ENCODE data around the gene CERCAM. TPM values are rescaled to one million over a fixed set of nuclear protein-coding genes. Genes with fewer than 3 reads are reported as not detected.

Gene CERCAM
- polyA plus RNA-seq, 1 donor from 2014 or later: 1.1 TPM

DNA sequence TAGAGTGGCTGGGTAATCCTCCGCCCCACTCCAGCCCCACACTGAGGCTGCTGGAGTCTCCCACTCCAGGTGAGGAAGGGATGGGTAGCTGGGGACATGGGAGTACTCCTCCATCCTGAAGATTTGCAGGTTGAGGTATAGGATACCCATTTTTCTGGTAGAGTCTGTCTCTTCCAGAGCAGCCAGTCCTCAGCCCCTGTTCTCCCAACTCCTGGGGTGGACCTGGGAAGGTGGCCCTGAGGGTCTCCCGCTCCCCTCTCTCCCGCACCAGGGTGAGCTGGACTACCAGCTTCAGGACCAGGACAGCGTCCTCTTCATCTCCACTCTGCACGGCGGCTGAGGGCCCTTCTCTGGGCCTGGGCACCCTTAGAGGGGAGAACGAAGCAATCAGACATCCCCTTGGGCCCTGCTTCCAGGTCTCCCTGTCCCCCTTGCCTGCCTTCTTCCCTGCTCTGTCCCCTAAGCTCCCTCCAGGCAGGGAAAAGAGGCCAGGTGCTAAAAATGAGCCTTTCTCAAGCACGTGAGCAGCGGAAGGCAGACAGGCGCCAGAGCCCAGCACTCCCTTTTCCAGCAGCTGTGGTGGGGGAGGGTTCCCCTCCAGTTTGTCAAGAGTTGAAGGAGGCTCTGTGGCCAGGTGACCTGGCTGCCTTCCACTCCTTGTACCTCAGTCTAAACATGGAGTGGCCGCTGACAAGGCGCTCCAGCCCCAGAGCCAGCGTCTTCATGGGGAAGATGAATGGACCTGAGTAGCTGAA lies 31.1 kb upstream of the CERCAM start:
- Histone ChIP-seq H2AFZ (ENCODE audit: low read depth, low read length) (no peak overlapping the region), H3K9me2 (ENCODE audit: insufficient read depth, low read length) (no peaks in the 10 kb centered on the region), H4K20me1 (ENCODE audit: insufficient read depth) (no peaks in the 10 kb centered on the region), H3K27me3 (ENCODE audit: insufficient read depth, low read depth, low read length) (peaks cover 45% of the 10 kb centered on the region), H3K4me2 (ENCODE audit: low read length) (no peak overlapping the region), H3K79me2 (replicated peaks; ENCODE audit: insufficient read depth, low read length) (no peaks in the 10 kb centered on the region), H3K4me3 (ENCODE audit: low read length) (no peak overlapping the region), H3F3A (ENCODE audit: insufficient read depth, low read length, poor library complexity, severe bottlenecking) (no peaks in the 10 kb centered on the region), H3K9ac (ENCODE audit: low read length) (no peak overlapping the region), H3K36me3 (ENCODE audit: insufficient read depth, low read length) (no peaks in the 10 kb centered on the region), H3K9me3 (ENCODE audit: low read length) (no peaks in the 10 kb centered on the region), H3K27ac (ENCODE audit: low read length) (no peak overlapping the region)
- TF ChIP-seq EZH2 (IDR thresholded peaks at IDR 0.05; ENCODE audit: borderline replicate concordance, insufficient read depth, low read length, poor library complexity, severe bottlenecking) (no peak), EP300 (conservative IDR thresholded peaks at IDR 0.05; ENCODE audit: poor library complexity, severe bottlenecking) (no peak), SMC3 (conservative IDR thresholded peaks at IDR 0.05; ENCODE audit: poor library complexity) (no peak), POLR2AphosphoS5 (IDR thresholded peaks at IDR 0.05) (no peak), MXI1 (conservative IDR thresholded peaks at IDR 0.05; ENCODE audit: poor library complexity, severe bottlenecking) (no peak), TAF1 (IDR thresholded peaks at IDR 0.05; ENCODE audit: low read depth) (no peak), RAD21 (conservative IDR thresholded peaks at IDR 0.05) (no peak)
- TF ChIP-seq, protein P1, sequence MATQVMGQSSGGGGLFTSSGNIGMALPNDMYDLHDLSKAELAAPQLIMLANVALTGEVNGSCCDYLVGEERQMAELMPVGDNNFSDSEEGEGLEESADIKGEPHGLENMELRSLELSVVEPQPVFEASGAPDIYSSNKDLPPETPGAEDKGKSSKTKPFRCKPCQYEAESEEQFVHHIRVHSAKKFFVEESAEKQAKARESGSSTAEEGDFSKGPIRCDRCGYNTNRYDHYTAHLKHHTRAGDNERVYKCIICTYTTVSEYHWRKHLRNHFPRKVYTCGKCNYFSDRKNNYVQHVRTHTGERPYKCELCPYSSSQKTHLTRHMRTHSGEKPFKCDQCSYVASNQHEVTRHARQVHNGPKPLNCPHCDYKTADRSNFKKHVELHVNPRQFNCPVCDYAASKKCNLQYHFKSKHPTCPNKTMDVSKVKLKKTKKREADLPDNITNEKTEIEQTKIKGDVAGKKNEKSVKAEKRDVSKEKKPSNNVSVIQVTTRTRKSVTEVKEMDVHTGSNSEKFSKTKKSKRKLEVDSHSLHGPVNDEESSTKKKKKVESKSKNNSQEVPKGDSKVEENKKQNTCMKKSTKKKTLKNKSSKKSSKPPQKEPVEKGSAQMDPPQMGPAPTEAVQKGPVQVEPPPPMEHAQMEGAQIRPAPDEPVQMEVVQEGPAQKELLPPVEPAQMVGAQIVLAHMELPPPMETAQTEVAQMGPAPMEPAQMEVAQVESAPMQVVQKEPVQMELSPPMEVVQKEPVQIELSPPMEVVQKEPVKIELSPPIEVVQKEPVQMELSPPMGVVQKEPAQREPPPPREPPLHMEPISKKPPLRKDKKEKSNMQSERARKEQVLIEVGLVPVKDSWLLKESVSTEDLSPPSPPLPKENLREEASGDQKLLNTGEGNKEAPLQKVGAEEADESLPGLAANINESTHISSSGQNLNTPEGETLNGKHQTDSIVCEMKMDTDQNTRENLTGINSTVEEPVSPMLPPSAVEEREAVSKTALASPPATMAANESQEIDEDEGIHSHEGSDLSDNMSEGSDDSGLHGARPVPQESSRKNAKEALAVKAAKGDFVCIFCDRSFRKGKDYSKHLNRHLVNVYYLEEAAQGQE (IDR thresholded peaks at IDR 0.05; ENCODE audit: borderline replicate concordance): no peak
- TF ChIP-seq, protein P2, sequence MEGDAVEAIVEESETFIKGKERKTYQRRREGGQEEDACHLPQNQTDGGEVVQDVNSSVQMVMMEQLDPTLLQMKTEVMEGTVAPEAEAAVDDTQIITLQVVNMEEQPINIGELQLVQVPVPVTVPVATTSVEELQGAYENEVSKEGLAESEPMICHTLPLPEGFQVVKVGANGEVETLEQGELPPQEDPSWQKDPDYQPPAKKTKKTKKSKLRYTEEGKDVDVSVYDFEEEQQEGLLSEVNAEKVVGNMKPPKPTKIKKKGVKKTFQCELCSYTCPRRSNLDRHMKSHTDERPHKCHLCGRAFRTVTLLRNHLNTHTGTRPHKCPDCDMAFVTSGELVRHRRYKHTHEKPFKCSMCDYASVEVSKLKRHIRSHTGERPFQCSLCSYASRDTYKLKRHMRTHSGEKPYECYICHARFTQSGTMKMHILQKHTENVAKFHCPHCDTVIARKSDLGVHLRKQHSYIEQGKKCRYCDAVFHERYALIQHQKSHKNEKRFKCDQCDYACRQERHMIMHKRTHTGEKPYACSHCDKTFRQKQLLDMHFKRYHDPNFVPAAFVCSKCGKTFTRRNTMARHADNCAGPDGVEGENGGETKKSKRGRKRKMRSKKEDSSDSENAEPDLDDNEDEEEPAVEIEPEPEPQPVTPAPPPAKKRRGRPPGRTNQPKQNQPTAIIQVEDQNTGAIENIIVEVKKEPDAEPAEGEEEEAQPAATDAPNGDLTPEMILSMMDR (IDR thresholded peaks at IDR 0.05; ENCODE audit: poor library complexity, severe bottlenecking): no peak

DNA sequence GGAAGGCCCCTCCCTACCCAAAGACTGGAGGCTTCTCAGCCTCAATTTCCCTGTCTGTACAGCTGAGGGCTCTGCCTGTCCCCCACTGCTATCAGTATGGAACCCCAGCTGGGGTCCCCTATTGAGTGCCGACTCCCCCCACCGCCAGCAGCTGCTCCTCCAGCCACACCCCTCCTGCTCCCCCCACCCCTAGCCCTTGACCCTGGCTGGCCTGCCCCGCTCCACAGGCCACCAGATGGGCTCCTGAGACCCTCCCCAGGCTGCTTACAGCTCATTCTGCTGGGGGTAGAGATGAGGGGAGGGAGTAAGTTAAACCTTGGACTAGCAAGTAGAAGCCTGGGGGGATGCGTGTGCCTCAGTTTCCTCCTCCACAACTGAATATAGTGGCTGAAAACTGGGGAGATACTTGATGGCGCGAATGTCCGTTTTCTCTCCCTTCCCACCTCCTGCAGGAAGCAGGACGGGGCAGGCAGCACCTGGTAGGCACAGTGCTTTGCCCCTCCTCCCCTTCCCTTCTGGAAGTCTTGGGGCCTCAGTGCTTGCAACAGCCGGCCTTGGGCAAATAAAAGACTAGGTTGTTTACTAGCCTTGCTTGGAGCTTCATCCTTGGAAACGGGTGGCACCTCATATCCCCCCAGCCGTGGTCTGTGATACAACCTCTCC lies 30.4 kb upstream of the CERCAM start:
- Histone ChIP-seq H3K27me3 (ENCODE audit: insufficient read depth, low read depth, low read length) (peaks cover 52% of the 10 kb centered on the region), H3K79me2 (replicated peaks; ENCODE audit: insufficient read depth, low read length) (no peaks in the 10 kb centered on the region), H3K9me3 (ENCODE audit: low read length) (no peaks in the 10 kb centered on the region), H4K20me1 (ENCODE audit: insufficient read depth) (no peaks in the 10 kb centered on the region), H3K27ac (ENCODE audit: low read length) (no peak overlapping the region), H3K4me3 (ENCODE audit: low read length) (no peak overlapping the region), H3K9me2 (ENCODE audit: insufficient read depth, low read length) (no peaks in the 10 kb centered on the region), H3K4me2 (ENCODE audit: low read length) (no peak overlapping the region), H3K9ac (ENCODE audit: low read length) (no peak overlapping the region), H3K36me3 (ENCODE audit: insufficient read depth, low read length) (no peaks in the 10 kb centered on the region), H2AFZ (ENCODE audit: low read depth, low read length) (no peak overlapping the region), H3F3A (ENCODE audit: insufficient read depth, low read length, poor library complexity, severe bottlenecking) (no peaks in the 10 kb centered on the region)
- no peak for TF ChIP-seq MXI1 (conservative IDR thresholded peaks at IDR 0.05; ENCODE audit: poor library complexity, severe bottlenecking)
- TF ChIP-seq EZH2 (IDR thresholded peaks at IDR 0.05; ENCODE audit: borderline replicate concordance, insufficient read depth, low read length, poor library complexity, severe bottlenecking): no peak
- TF ChIP-seq, protein P2 (IDR thresholded peaks at IDR 0.05; ENCODE audit: poor library complexity, severe bottlenecking): no peak
- TF ChIP-seq TAF1 (IDR thresholded peaks at IDR 0.05; ENCODE audit: low read depth): no peak
- TF ChIP-seq EP300 (conservative IDR thresholded peaks at IDR 0.05; ENCODE audit: poor library complexity, severe bottlenecking): no peak
- no peak for TF ChIP-seq SMC3 (conservative IDR thresholded peaks at IDR 0.05; ENCODE audit: poor library complexity)
- no peak for TF ChIP-seq POLR2AphosphoS5 (IDR thresholded peaks at IDR 0.05)
- TF ChIP-seq, protein P1 (IDR thresholded peaks at IDR 0.05; ENCODE audit: borderline replicate concordance): no peak
- TF ChIP-seq RAD21 (conservative IDR thresholded peaks at IDR 0.05): no peak
